ENCODE data around the gene MT1M.
A peak's percentile ranks its signal among the peaks of the same experiment; 100 is the strongest.
"Not testable (repeated sequence)": the region's sequence is repeated elsewhere in the genome, so short reads cannot be mapped to it uniquely, and the experiment has no call there.

The MT1M gene

GRCh38 chr16:56608876-56609462 is 23.5 kb upstream of the MT1M start:
- DNase-seq, result no peak

GRCh38 chr16:56609463-56609921 is 23.0 kb upstream of the MT1M start:
- peak; percentile 80 for DNase-seq

DNA sequence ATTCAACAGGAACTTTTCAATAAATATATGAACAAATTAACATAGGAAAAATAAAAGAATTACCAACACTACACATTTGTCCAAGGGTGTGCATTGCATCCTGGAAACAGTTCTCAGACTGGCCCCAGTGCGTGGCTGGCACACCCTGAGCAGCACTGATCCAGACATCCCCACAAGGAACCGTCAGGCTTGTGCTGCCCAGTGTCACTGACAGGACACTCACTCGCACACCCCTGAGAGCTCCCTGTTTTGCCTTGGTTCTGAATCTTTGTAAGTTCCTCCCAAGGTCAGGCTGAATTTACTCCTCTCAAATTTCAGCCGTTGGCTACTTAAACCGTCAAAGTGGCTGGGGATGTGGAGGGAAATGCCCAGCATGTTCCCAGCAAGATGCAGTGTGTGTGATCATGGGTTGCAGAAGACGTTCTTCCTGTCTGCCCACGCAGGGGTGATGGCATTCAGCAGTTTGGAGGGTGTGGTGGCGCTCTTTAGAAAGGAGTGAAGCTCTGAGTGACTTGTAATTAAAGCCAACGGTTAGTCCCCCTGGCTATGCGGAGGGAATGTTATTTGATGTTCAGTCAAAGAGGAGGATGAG is 22.3 kb upstream of the MT1M start:
- peak; percentile 79 for DNase-seq

- no peak for DNase-seq
Measured at GRCh38 chr16:56610609-56611111, 21.8 kb upstream of the MT1M start.

GRCh38 chr16:56611281-56611833 is 21.1 kb upstream of the MT1M start:
- DNase-seq, result no peak

DNA sequence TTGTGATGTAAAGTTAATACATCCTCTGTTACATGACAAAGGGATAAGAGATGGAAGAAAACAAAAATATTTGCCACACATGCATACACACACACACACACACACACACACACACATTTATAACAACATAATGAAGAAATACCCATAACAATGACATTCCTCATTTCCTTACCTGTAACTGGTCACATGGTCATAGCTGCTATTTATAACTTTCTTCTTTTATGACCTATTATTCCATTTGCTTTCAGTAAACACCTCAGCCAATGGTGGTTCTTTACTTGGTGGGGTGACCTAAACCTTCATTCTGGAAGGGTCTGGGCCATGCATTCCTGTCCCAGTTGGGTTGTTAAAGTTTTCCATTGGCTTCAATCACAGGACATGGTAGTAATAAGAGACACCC is 18.8 kb upstream of the MT1M start:
- DNase-seq, result no peak

DNA sequence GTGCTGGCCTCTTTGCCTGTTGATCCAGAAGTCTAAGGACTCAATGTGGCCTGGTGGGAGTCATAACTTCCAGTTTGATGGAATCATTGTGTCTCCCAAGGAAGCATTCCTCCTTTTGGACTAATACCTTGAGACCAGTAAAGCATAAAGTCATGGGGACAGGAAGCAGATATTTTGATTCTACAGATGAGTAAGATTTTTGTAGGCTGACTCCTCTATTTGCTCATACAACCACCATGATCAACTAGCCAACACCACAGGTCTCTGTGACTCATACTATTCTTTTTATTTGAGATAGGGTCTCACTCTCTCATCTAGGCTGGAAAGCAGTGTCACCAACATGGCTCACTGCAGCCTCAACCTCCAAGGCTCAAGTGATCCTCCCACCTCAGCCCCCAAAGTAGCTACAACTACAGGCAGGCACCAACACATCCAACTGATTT is 17.9 kb upstream of the MT1M start:
- DNase-seq, result no peak

GRCh38 chr16:56615353-56615752 is 17.1 kb upstream of the MT1M start:
- no peak for DNase-seq

DNA sequence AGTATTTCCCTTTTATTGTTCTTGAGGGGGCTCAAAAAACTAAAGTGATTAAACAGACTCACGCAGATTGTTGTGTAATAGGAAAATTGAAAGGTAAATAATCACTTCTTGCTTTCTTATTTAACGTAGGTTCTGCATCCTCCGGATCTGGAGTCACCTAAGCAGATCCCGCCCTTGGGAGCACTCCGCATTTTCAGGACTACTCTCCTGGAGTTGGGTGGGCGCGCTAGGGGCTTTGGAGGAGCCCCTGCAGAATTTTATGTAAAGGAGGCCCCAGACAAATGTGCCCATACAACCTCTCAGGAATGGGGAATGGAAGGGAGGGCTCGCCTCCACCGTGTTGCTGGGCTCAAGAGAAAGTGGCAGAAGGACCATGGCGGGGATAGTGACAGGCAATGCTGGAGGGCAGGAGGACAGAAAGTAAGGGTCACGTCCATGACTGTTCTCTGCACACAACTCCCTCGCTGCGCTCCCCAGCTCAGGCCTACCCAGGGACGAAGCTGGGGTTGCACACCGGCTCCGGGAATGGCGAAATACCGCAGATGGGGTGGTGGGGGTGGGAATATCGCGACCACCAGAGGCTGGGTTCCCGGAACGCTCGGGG is 15.7 kb upstream of the MT1M start:
- DNase-seq, result no peak

GRCh38 chr16:56617212-56618085 is 15.0 kb upstream of the MT1M start:
- DNase-seq, result peak; percentile 24

DNA sequence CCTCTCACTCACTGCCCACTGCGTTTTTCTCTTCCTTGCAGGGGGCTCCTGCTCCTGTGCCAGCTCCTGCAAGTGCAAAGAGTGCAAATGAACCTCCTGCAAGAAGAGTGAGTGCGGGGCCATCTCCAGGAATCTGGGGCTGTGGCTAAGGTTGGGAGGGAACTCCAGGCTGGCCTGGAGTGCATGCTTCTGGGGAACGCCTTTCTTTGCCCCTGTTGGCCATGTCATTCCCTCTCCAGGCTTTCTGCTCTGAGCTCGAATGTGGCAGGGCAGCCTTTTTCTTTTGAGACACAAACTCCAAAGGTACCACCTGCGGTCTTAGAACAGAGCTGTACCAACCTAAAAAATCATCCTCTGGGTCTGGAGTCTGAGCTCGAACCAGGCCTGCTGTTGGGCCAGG is 14.3 kb upstream of the MT1M start:
- no peak for DNase-seq

DNA sequence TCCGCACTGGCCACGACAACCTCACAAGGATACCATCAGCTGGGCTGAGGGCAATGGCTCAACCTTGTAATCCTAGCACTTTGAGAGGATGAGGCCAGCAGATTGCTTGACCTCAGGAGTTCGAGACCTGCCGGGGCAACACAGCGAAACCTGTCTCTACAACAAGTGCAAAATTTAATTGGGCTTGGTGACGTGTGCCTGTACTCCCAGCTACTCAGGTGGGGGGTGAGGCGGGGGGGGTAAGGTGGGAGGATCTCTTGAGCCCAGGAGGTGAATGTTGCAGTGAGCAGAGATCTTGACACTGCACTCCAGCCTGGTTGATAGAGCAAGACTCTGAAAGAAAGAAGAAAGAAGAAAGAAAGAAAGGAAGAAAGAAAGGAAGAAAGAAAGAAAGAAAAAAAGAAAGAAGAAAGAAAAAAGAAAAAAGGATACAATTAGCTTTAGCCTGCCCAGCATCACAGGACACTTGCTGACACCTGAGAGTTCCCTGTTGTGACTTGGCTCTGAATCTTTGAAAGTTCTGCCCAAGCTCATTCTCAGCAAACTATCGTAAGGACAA is 12.0 kb upstream of the MT1M start:
- no peak for DNase-seq

GRCh38 chr16:56621665-56622445 is 10.6 kb upstream of the MT1M start:
- DNase-seq, result not testable (repeated sequence)

- not testable (repeated sequence) for DNase-seq
Measured at GRCh38 chr16:56623184-56623583, 9.3 kb upstream of the MT1M start.

DNA sequence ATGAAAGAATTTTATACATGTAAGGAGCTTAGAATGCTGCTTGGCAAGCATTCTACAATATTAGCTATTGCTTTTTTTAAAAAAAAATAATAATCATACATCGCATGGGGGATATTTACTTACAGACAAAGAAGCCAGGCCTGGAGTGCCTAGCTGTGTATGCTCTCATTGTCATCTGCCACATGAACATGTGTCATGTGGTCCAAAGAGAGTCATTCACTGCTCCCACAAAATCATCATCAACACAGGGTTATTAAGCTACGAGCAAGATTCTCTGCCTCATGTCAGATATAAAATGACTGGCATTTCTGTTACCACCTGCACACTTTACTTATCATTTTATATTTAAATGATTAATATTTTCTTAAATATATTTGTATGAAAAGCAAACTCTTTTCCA is 8.8 kb upstream of the MT1M start:
- DNase-seq, result no peak

DNA sequence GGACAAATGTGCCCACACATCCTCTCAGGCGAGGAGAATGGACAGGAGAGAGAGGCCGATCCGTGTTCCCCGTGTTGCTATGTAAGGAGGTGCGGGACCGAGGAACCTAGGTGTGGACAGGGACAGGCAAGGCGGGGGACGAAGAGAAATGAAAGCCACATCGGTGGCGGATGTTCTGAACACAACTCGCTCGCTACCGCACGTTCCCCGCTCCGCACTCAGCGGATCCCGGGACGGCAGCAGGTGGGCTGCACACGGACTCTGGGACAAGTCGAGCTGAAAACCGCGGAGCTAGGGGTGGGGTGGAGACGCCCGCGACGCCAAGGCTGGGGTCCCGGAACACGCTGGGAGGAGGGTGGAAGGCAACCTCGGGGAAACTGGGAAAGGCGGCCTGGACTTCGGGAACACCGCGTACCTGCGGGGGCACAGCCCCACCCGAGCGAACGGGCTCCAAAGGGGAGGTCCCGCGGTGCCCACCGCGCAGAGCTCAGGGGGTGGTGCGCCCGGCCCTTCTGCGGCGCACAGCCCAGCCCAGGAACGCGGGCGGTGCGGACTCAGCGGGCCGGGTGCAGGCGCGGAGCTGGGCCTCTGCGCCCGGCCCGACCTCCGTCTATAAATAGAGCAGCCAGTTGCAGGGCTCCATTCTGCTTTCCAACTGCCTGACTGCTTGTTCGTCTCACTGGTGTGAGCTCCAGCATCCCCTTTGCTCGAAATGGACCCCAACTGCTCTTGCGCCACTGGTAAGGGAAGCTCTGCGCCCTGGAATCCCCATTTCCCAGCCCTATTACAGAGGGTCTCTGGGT is 7.1 kb upstream of the MT1M start, which contains the start of gene MT1E:
TSS of gene MT1E (plus strand) at position 642 of the 803 bp plus-strand sequence. CDS start at position 713, 71 bp downstream.
- peak; percentile 33 for DNase-seq

- no peak for DNase-seq
Measured at GRCh38 chr16:56625943-56626654, 6.4 kb upstream of the MT1M start.

DNA sequence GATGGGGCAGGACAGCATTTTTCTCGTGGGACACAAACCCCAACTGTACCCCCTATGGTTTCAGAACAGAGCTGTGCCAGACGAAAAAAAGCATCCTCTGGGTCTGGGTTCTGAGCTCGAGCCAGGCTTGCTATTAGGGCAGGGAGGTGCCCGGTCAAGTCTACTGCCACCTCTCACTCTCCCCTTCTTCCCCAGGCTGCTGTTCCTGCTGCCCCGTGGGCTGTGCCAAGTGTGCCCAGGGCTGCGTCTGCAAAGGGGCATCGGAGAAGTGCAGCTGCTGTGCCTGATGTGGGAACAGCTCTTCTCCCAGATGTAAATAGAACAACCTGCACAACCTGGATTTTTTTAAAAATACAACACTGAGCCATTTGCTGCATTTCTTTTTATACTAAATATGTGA is 5.8 kb upstream of the MT1M start:
- no peak for DNase-seq

DNA sequence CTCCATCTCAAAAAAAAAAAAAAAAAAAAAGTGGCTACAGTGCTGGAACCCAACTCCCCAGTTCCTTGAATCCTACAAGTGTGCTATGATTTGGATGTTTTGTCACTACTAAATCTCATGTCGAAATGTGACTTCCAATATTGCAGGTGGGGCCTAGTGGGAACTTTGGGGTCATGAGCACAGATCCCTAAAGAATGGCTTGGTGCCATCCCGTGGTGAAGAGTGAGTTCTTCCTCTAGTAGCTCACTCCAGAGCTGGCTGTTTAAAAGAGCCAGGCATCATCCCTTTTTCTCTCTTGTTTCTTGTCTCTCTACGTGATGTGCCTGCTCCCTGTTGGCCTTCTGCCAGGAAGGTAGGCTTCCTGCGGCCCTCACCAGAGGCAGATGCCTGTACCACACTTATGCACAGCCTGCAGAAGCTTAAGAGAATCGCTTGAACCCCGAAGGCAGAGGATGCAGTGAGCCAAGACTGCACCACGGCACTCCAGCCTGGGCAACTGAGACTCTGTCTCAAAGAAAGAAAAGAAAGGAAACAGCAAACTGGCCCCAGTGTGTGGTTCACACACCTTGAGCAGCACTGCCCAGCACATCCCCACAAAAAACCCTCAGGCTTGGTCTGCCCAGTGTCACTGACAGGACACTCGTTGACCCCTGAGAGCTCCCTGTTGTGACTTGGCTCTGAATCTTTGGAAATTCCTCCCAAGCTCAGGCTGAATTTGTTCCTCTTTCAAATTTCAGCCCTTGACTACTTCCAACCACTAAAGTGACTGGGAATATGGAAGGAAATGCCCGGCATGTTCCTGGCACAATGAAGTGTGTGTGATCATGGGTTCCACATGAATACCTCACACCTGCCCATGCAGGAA is 3.7 kb upstream of the MT1M start:
- DNase-seq, result no peak

All from central memory CD4-positive, alpha-beta T cell (primary cell).